Fibroblast of lung (primary cell): ENCODE measurements around the gene APOL4. TPM values are rescaled to one million over a fixed set of nuclear protein-coding genes. Genes with fewer than 3 reads are reported as not detected.

Source experiments
- DNase-seq, 2 donors: peaks; one replicate each; pipeline versions ENCODE4 v3.0.0 to v3.0.0-alpha.2; 2010; ENCODE audit warnings: low read depth in 2 of 2
- H2AFZ ChIP-seq: 2 replicates; pipeline ENCODE4 v1.5.1; 2012; ENCODE audit warnings: low read length, control low read depth, inconsistent platforms
- H3K27ac ChIP-seq: 2 replicates; pipeline ENCODE4 v1.5.1; 2011; ENCODE audit warnings: low read length, control low read depth; ENCODE audit not compliant: insufficient read depth
- H3K27me3 ChIP-seq: 2 replicates; pipeline ENCODE4 v1.5.1; 2011; ENCODE audit warnings: mild to moderate bottlenecking, low read length; ENCODE audit not compliant: control insufficient read depth, insufficient read depth
- H3K36me3 ChIP-seq: 2 replicates; pipeline ENCODE4 v1.5.1; 2011; ENCODE audit warnings: low read length; ENCODE audit not compliant: control insufficient read depth, insufficient read depth
- H3K4me1 ChIP-seq: 2 replicates; pipeline ENCODE4 v1.5.1; 2011; ENCODE audit warnings: low read length; ENCODE audit not compliant: control insufficient read depth, insufficient read depth; ENCODE audit errors: extremely low read depth
- H3K4me2 ChIP-seq: 2 replicates; pipeline ENCODE4 v1.5.1; 2011; ENCODE audit warnings: low read length, control low read depth; ENCODE audit not compliant: insufficient read depth; ENCODE audit errors: extremely low read depth
- H3K4me3 ChIP-seq, 4 experiments: fragments of 200-600 bp in 1 of 4; sonication (generic) in 1 of 4; replicated peaks in 1 of 4; 2 replicates each; pipeline ENCODE4 v1.5.1; 2011 to 2016; ENCODE audit warnings: low read length in 4 of 4, low read depth in 3 of 4, mild to moderate bottlenecking in 3 of 4, control low read depth in 2 of 4, inconsistent platforms in 1 of 4, mixed read lengths in 1 of 4; ENCODE audit not compliant: insufficient read depth in 1 of 4; ENCODE audit errors: control extremely low read depth in 1 of 4
- H3K79me2 ChIP-seq: 2 replicates; pipeline ENCODE4 v1.5.1; 2012; ENCODE audit warnings: mild to moderate bottlenecking, low read length, inconsistent platforms; ENCODE audit not compliant: control insufficient read depth, insufficient read depth
- H3K9ac ChIP-seq: 2 replicates; pipeline ENCODE4 v1.5.1; 2011; ENCODE audit warnings: mild to moderate bottlenecking, low read length, control low read depth; ENCODE audit not compliant: insufficient read depth
- H3K9me3 ChIP-seq: 2 replicates; pipeline ENCODE4 v1.5.1; 2012; ENCODE audit warnings: low read depth, low read length; ENCODE audit not compliant: control insufficient read depth, insufficient read depth
- H4K20me1 ChIP-seq: 2 replicates; pipeline ENCODE4 v1.5.1; 2011; ENCODE audit warnings: low read length; ENCODE audit not compliant: control insufficient read depth, insufficient read depth; ENCODE audit errors: extremely low read depth
- CTCF ChIP-seq, 2 donors: IDR thresholded peaks in 1 of 2; conservative IDR thresholded peaks in 1 of 2; 1 replicate in 1 of 2; 2 replicates in 1 of 2; pipeline ENCODE4 v1.5.1; 2011 to 2012; ENCODE audit warnings: low read length in 2 of 2, control low read depth in 1 of 2, inconsistent platforms in 1 of 2, low read depth in 1 of 2, mild to moderate bottlenecking in 1 of 2
- EZH2 ChIP-seq: IDR thresholded peaks from 2 replicates; pipeline ENCODE4 v1.5.1; 2012; ENCODE audit warnings: low read length, control low read depth, mild to moderate bottlenecking; ENCODE audit errors: missing control alignments
- polyA plus RNA-seq, 2 donors: library from polyadenylated mRNA; depleted of rRNA in 1 of 2; stranded (reverse) in 1 of 2; unstranded in 1 of 2; fragments of >200 nt; gene quantifications; 2 replicates each; pipeline ENCODE4 v1.2.1, GENCODE V29; 2011 to 2012; ENCODE audit warnings: missing spikeins in 1 of 2
- total RNA-seq: library from RNA; depleted of rRNA; stranded (reverse); fragments of >200 nt; gene quantifications from 2 replicates; pipeline ENCODE4 v1.2.1, GENCODE V29; 2014

The APOL4 gene
- total and polyA plus RNA-seq, 2 donors (not counting 1 experiment from before 2014, with no cell fraction given) = 0.31 to 2.0 TPM

DNA sequence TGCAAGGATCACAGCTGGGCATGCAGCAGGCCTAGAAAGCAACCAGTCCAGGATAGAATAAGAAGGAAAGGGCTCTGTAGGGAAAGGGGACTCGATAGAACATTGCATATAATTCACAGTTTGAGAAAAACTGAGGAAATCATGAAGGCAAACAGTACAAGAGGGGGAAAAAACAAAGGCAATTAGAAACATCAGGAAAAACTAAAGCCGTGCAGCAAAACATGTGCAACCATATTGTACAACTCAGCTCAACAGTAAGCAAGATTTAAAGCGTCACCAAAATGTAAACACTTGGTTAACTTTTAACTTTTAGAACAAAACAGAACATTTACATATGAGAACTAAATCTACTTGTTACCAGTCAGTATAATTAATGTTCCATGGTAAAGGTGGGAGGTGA lies 49.5 kb downstream of the APOL4 start:
- Histone ChIP-seq H3K4me3 (no peak overlapping the region), H3K9ac (no peak overlapping the region), H3K9me3 (no peaks in the 10 kb centered on the region), H3K4me2 (no peak overlapping the region), H4K20me1 (no peaks in the 10 kb centered on the region), H3K4me1 (peaks cover 12% of the 10 kb centered on the region), H3K27ac (no peak overlapping the region), H3K79me2 (peaks cover 3% of the 10 kb centered on the region), H3K27me3 (no peaks in the 10 kb centered on the region), H3K36me3 (no peaks in the 10 kb centered on the region), H2AFZ (no peak overlapping the region)
- no peak for DNase-seq
- no peak for TF ChIP-seq EZH2
- TF ChIP-seq CTCF (conservative IDR thresholded peaks at IDR 0.05 in 1 of 2, IDR thresholded peaks at IDR 0.05 in 1 of 2; ENCODE audit: low read depth in 1 of 2, low read length in 2 of 2) = no peak

DNA sequence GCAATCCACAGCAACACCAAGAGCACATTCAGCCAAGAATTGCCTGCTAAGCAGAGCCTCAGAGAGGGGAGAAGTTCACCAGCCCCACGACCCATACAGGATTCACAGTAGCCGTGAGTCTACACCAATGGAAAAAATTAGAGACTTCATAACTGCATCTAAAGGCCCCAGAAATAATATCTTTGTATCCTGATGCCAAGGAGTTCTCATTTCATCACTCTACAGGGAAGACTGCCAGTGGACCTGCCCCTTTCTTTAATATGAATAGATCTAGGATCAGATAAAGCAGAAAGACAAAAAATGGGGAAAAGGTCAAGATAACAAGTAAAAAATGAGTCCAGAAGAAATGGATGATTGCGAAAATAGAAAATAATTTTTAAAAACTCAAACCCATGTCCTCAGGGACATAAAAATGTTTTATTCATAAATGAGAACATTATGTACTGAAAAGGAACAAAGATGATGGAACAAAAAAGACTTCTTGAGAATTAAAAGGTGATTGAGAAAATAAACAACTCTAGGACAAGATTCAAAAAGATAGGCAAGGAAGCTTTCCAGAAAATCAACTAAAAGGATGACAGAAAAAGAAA lies 50.5 kb downstream of the APOL4 start:
- no peak overlapping the region for H3K4me2 ChIP-seq
- H3K27ac ChIP-seq = no peak overlapping the region
- no peaks in the 10 kb centered on the region for H3K9me3 ChIP-seq
- H3K79me2 ChIP-seq = peaks cover under 1% of the 10 kb centered on the region
- H3K4me3 ChIP-seq = no peak overlapping the region
- no peaks in the 10 kb centered on the region for H3K27me3 ChIP-seq
- no peak overlapping the region for H3K9ac ChIP-seq
- H3K36me3 ChIP-seq = no peaks in the 10 kb centered on the region
- DNase-seq = peak in 1 of 2 donors; percentile 74
- peaks cover 7% of the 10 kb centered on the region for H3K4me1 ChIP-seq
- H4K20me1 ChIP-seq = no peaks in the 10 kb centered on the region
- no peak overlapping the region for H2AFZ ChIP-seq
- TF ChIP-seq EZH2 = no peak

DNA sequence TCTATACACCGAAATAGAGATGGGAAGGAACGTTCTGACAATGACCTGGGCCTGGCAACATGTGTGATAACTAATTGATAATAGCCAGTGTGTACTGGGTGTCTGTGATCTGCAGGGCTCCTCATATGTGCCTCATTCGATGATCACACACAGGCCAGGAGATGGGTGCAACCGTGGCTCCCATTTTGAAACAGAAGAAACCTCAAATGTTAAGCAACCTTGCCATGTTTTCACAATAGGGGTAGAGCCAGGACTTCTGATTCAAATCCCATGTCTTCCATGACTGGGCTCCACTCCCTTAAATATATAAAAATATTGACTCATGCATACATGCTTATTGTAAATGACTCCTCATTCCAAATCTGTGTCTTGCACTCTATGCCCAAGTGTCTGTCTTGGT lies 52.2 kb downstream of the APOL4 start:
- Histone ChIP-seq H3K27ac (no peak overlapping the region), H3K9me3 (no peaks in the 10 kb centered on the region), H3K4me3 (no peak overlapping the region), H2AFZ (no peak overlapping the region), H3K4me1 (peaks cover 4% of the 10 kb centered on the region), H4K20me1 (no peaks in the 10 kb centered on the region), H3K79me2 (no peaks in the 10 kb centered on the region), H3K36me3 (no peaks in the 10 kb centered on the region), H3K4me2 (no peak overlapping the region), H3K27me3 (no peaks in the 10 kb centered on the region), H3K9ac (no peak overlapping the region)
- TF ChIP-seq EZH2 = no peak
- no peak for TF ChIP-seq CTCF (conservative IDR thresholded peaks at IDR 0.05 in 1 of 2, IDR thresholded peaks at IDR 0.05 in 1 of 2; ENCODE audit: low read depth in 1 of 2, low read length in 2 of 2)
- DNase-seq = peak in 1 of 2 donors; percentile 24
